GM23338 (cell line): ENCODE results near the gene EEA1. TPM values are rescaled to one million over a fixed set of nuclear protein-coding genes. Genes with fewer than 3 reads are reported as not detected.
"Not testable (repeated sequence)": the region's sequence is repeated elsewhere in the genome, so short reads cannot be mapped to it uniquely, and the experiment has no call there.

ENCODE experiments used
- ATAC-seq: fragments of 200-7000 bp; cut with Tn5 transposase; 3 replicates; pipeline ENCODE4 v1.9.1; 2020
- DNase-seq: peaks from one replicate; pipeline ENCODE4 v3.0.0-alpha.2; 2015; ENCODE audit warnings: low spot score
- H2AFZ ChIP-seq: fragments of 200-600 bp; sonication (generic); 2 replicates; pipeline ENCODE4 v1.8.0; 2016; ENCODE audit warnings: antibody characterized with exemption, mild to moderate bottlenecking, moderate library complexity
- H3F3A ChIP-seq: fragments of 200-600 bp; sonication (generic); replicated peaks from 2 replicates; pipeline ENCODE4 v1.8.0; 2017; ENCODE audit warnings: antibody characterized with exemption, mixed run types, low read depth
- H3K27ac ChIP-seq: fragments of 200-600 bp; sonication (generic); 2 replicates; pipeline ENCODE4 v1.6.1; 2016; ENCODE audit warnings: low read depth
- H3K27me3 ChIP-seq: fragments of 200-600 bp; sonication (generic); 2 replicates; pipeline ENCODE4 v1.8.0; 2016; ENCODE audit warnings: mild to moderate bottlenecking, mixed run types, moderate library complexity; ENCODE audit not compliant: insufficient read depth
- H3K36me3 ChIP-seq: fragments of 200-600 bp; sonication (generic); 2 replicates; pipeline ENCODE4 v1.8.0; 2016; ENCODE audit warnings: mild to moderate bottlenecking; ENCODE audit not compliant: insufficient read depth
- H3K4me1 ChIP-seq: fragments of 200-600 bp; sonication (generic); 2 replicates; pipeline ENCODE4 v1.8.0; 2016; ENCODE audit warnings: mild to moderate bottlenecking, moderate library complexity; ENCODE audit not compliant: insufficient read depth
- H3K4me2 ChIP-seq: fragments of 200-600 bp; sonication (generic); 2 replicates; pipeline ENCODE4 v1.7.1; 2017; ENCODE audit warnings: mixed run types
- H3K4me3 ChIP-seq: fragments of 200-600 bp; sonication (generic); 2 replicates; pipeline ENCODE4 v1.6.1; 2016; ENCODE audit warnings: mixed run types
- H3K79me2 ChIP-seq: fragments of 200-600 bp; sonication (generic); replicated peaks from 2 replicates; pipeline ENCODE4 v1.8.0; 2017; ENCODE audit warnings: mild to moderate bottlenecking; ENCODE audit not compliant: insufficient read depth
- H3K9me2 ChIP-seq: fragments of 200-600 bp; sonication (generic); 2 replicates; pipeline ENCODE4 v1.8.0; 2017; ENCODE audit not compliant: insufficient read depth
- H4K20me1 ChIP-seq: fragments of 200-600 bp; sonication (generic); replicated peaks from 2 replicates; pipeline ENCODE4 v1.8.0; 2017; ENCODE audit warnings: mild to moderate bottlenecking; ENCODE audit not compliant: insufficient read depth
- H3K27ac Mint-ChIP-seq: 2 replicates; pipeline ENCODE4 v1.8.0; 2020; ENCODE audit warnings: inconsistent platforms, mild to moderate bottlenecking, moderate library complexity, mixed read lengths
- H3K27me3 Mint-ChIP-seq: 3 replicates; pipeline ENCODE4 v1.8.0; 2022; ENCODE audit warnings: low read depth, mild to moderate bottlenecking, moderate library complexity, mixed read lengths, inconsistent platforms; ENCODE audit not compliant: insufficient read depth, poor library complexity
- H3K36me3 Mint-ChIP-seq: 3 replicates; pipeline ENCODE4 v1.8.0; 2021; ENCODE audit warnings: low read depth, mild to moderate bottlenecking, inconsistent platforms, moderate library complexity, mixed read lengths
- H3K4me1 Mint-ChIP-seq: 3 replicates; pipeline ENCODE4 v1.8.0; 2020; ENCODE audit warnings: mild to moderate bottlenecking, inconsistent platforms, mixed read lengths
- H3K4me3 Mint-ChIP-seq: 3 replicates; pipeline ENCODE4 v1.8.0; 2021; ENCODE audit warnings: moderate library complexity, mild to moderate bottlenecking, inconsistent platforms, mixed read lengths
- H3K9me3 Mint-ChIP-seq: 3 replicates; pipeline ENCODE4 v1.8.0; 2020; ENCODE audit warnings: moderate library complexity, mild to moderate bottlenecking, inconsistent platforms, mixed read lengths
- CTCF ChIP-seq, 2 experiments: fragments of 200-600 bp in 1 of 2; sonication (generic) in 1 of 2; conservative IDR thresholded peaks; 2 replicates each; pipeline versions ENCODE4 v1.5.1 to v1.6.1; 2016 to 2017; ENCODE audit warnings: antibody characterized with exemption in 2 of 2, low read depth in 2 of 2, mild to moderate bottlenecking in 2 of 2, moderate library complexity in 1 of 2
- ETS1 ChIP-seq: IDR thresholded peaks from 2 replicates; pipeline ENCODE4 v1.6.1; 2016; ENCODE audit warnings: antibody characterized with exemption
- EZH2 ChIP-seq: fragments of 200-600 bp; sonication (generic); IDR thresholded peaks from one replicate; pipeline ENCODE4 v1.8.0; 2017; ENCODE audit warnings: antibody characterized with exemption, mild to moderate bottlenecking, low read depth; ENCODE audit not compliant: unreplicated experiment
- EZH2phosphoT487 ChIP-seq: fragments of 200-600 bp; sonication (generic); IDR thresholded peaks from one replicate; pipeline ENCODE4 v1.8.1; 2018; ENCODE audit warnings: antibody characterized with exemption; ENCODE audit not compliant: unreplicated experiment
- JUNB ChIP-seq: IDR thresholded peaks from one replicate; pipeline ENCODE4 v1.6.1; 2016; ENCODE audit warnings: antibody characterized with exemption; ENCODE audit not compliant: unreplicated experiment
- NANOG ChIP-seq: IDR thresholded peaks from 2 replicates; pipeline ENCODE4 v1.6.1; 2016; ENCODE audit warnings: antibody characterized with exemption, borderline replicate concordance
- REST ChIP-seq: IDR thresholded peaks from one replicate; pipeline ENCODE4 v1.6.1; 2018; ENCODE audit warnings: antibody characterized with exemption; ENCODE audit not compliant: unreplicated experiment
- STAT1 ChIP-seq: IDR thresholded peaks from one replicate; pipeline ENCODE4 v1.6.1; 2016; ENCODE audit warnings: antibody characterized with exemption; ENCODE audit not compliant: unreplicated experiment
- ZNF331 ChIP-seq: fragments of 250-450 bp; sonication (Bioruptor Pico); IDR thresholded peaks from 2 replicates; pipeline ENCODE4 v1.5.0; 2020; ENCODE audit warnings: low read depth, mild to moderate bottlenecking, moderate library complexity
- polyA plus RNA-seq: library from polyadenylated mRNA; unstranded; fragments of >200 nt; fragmentation: Nextera tagmentation; extraction: Ambion mirVana; gene quantifications from 2 replicates; pipeline ENCODE4 v1.2.1, GENCODE V29; 2016
- total RNA-seq: library from RNA; depleted of rRNA; stranded (reverse); fragments of >200 nt; shearing (Covaris generic); gene quantifications from 2 replicates; pipeline ENCODE4 v1.2.3, GENCODE V29; 2014

Gene EEA1
- total and polyA plus RNA-seq, 2 experiments from 2014 or later, result 10.0 to 41.1 TPM

- not testable (repeated sequence) for DNase-seq, ATAC-seq, H3K36me3 Mint-ChIP-seq, H3K27me3 Mint-ChIP-seq, H3K4me1 ChIP-seq, H3K79me2 ChIP-seq, H3K36me3 ChIP-seq, H3K27me3 ChIP-seq, H4K20me1 ChIP-seq, H3K4me3 Mint-ChIP-seq, H3K4me3 ChIP-seq, H3K9me2 ChIP-seq, H3K4me1 Mint-ChIP-seq, H3K4me2 ChIP-seq, H3K27ac ChIP-seq, H2AFZ ChIP-seq, H3K9me3 Mint-ChIP-seq, H3K27ac Mint-ChIP-seq, H3F3A ChIP-seq
Observed at GRCh38 chr12:92964378-92964777, 35.3 kb upstream of the EEA1 start.

- H3K27me3 ChIP-seq, result no peaks in the 10 kb centered on the region
- Mint-ChIP-seq H3K27ac (no peak overlapping the region), H3K4me3 (no peak overlapping the region), H3K9me3 (no peaks in the 10 kb centered on the region), H3K36me3 (no peaks in the 10 kb centered on the region), H3K4me1 (peaks cover 12% of the 10 kb centered on the region; the same call in 2 of the 3 replicates), H3K27me3 (peaks cover 5% of the 10 kb centered on the region)
- ATAC-seq, result no peak
- H3K4me2 ChIP-seq, result no peak overlapping the region
- no peaks in the 10 kb centered on the region for H3K9me2 ChIP-seq
- H3F3A ChIP-seq, result no peaks in the 10 kb centered on the region
- no peaks in the 10 kb centered on the region for H4K20me1 ChIP-seq
- H3K36me3 ChIP-seq, result 0 out of 2 replicates have a peak, but pooled peaks cover 4% of the 10 kb centered on the region
- DNase-seq, result no peak
- TF ChIP-seq ZNF331 (no peak), EZH2phosphoT487 (no peak), REST (no peak)
- no peaks in the 10 kb centered on the region for H3K79me2 ChIP-seq
- no peak overlapping the region for H3K4me3 ChIP-seq
- H2AFZ ChIP-seq, result no peak overlapping the region
- H3K27ac ChIP-seq, result no peak overlapping the region
- no peaks in the 10 kb centered on the region for H3K4me1 ChIP-seq
Observed at GRCh38 chr12:92961949-92962348, 32.9 kb upstream of the EEA1 start.

GRCh38 chr12:92955997-92956663 is 27.0 kb upstream of the EEA1 start:
- no peak overlapping the region for H3K27ac Mint-ChIP-seq
- H3K4me3 Mint-ChIP-seq, result no peak overlapping the region
- no peaks in the 10 kb centered on the region for H3K4me1 ChIP-seq
- no peaks in the 10 kb centered on the region for H3K9me2 ChIP-seq
- H3F3A ChIP-seq, result no peaks in the 10 kb centered on the region
- no peak overlapping the region for H3K4me2 ChIP-seq
- ATAC-seq (no peak), DNase-seq (no peak)
- H4K20me1 ChIP-seq, result no peaks in the 10 kb centered on the region
- H3K79me2 ChIP-seq, result no peaks in the 10 kb centered on the region
- H3K27me3 Mint-ChIP-seq, result peaks cover 5% of the 10 kb centered on the region
- no peak overlapping the region for H2AFZ ChIP-seq
- H3K27me3 ChIP-seq, result no peaks in the 10 kb centered on the region
- H3K36me3 ChIP-seq, result peaks cover 10% of the 10 kb centered on the region; the same call in 1 of the 2 replicates
- no peak overlapping the region for H3K4me3 ChIP-seq
- H3K27ac ChIP-seq, result no peak overlapping the region
- peaks cover 15% of the 10 kb centered on the region for H3K36me3 Mint-ChIP-seq
- H3K9me3 Mint-ChIP-seq, result peaks cover 21% of the 10 kb centered on the region
- H3K4me1 Mint-ChIP-seq, result peaks cover 10% of the 10 kb centered on the region; the same call in 2 of the 3 replicates
- TF ChIP-seq STAT1 (no peak), EZH2phosphoT487 (no peak), CTCF (conservative IDR thresholded peaks at IDR 0.05; ENCODE audit: low read depth in 2 of 2) (no peak), REST (no peak), ETS1 (no peak), EZH2 (no peak), NANOG (no peak), JUNB (no peak)
